HEK293 (cell line): ENCODE measurements around the gene SLC26A6.

Experiments
- CTCF ChIP-seq: fragments of 450-650 bp; formaldehyde crosslinking; IDR thresholded peaks from 2 replicates; pipeline ENCODE4 v1.5.1; 2016; ENCODE audit warnings: missing biosample characterization, missing genetic modification characterization
- REST ChIP-seq: fragments of 450-650 bp; formaldehyde crosslinking; IDR thresholded peaks from 2 replicates; pipeline ENCODE4 v1.5.1; 2016; ENCODE audit warnings: missing biosample characterization, missing genetic modification characterization
- TCF7L2 ChIP-seq: IDR thresholded peaks from 2 replicates; pipeline ENCODE4 v1.6.1; 2011; ENCODE audit warnings: low read depth, mild to moderate bottlenecking, inconsistent platforms, low read length, moderate library complexity, borderline replicate concordance
- TRIM28 ChIP-seq: IDR thresholded peaks from 2 replicates; pipeline ENCODE4 v1.6.1; 2011; ENCODE audit warnings: low read length, control low read depth, borderline replicate concordance
- ZBTB11 ChIP-seq: fragments of 450-650 bp; formaldehyde crosslinking; conservative IDR thresholded peaks from 2 replicates; pipeline ENCODE4 v1.5.1; 2016; ENCODE audit warnings: low read depth, missing biosample characterization, missing genetic modification characterization
- ZBTB49 ChIP-seq: fragments of 450-650 bp; formaldehyde crosslinking; IDR thresholded peaks from 2 replicates; pipeline ENCODE4 v1.5.1; 2016; ENCODE audit warnings: missing biosample characterization, missing genetic modification characterization, low read depth
- ZNF24 ChIP-seq: fragments of 450-650 bp; formaldehyde crosslinking; IDR thresholded peaks from 2 replicates; pipeline ENCODE4 v1.5.1; 2016; ENCODE audit warnings: missing biosample characterization, missing genetic modification characterization
- ZNF248 ChIP-seq: fragments of 450-650 bp; formaldehyde crosslinking; IDR thresholded peaks from 2 replicates; pipeline ENCODE4 v1.5.1; 2017; ENCODE audit warnings: missing biosample characterization, missing genetic modification characterization
- ZNF292 ChIP-seq: fragments of 450-650 bp; formaldehyde crosslinking; IDR thresholded peaks from 2 replicates; pipeline ENCODE4 v1.5.1; 2016; ENCODE audit warnings: low read depth, missing biosample characterization, missing genetic modification characterization, borderline replicate concordance
- ZNF391 ChIP-seq: fragments of 450-650 bp; formaldehyde crosslinking; IDR thresholded peaks from 2 replicates; pipeline ENCODE4 v1.5.1; 2016; ENCODE audit warnings: low read depth, missing biosample characterization, missing genetic modification characterization, borderline replicate concordance
- ZNF514 ChIP-seq: fragments of 450-650 bp; formaldehyde crosslinking; IDR thresholded peaks from 2 replicates; pipeline ENCODE4 v1.5.1; 2016; ENCODE audit warnings: missing biosample characterization, missing genetic modification characterization
- ZNF544 ChIP-seq: fragments of 450-650 bp; formaldehyde crosslinking; IDR thresholded peaks from 2 replicates; pipeline ENCODE4 v1.5.0; 2017; ENCODE audit warnings: missing biosample characterization, missing genetic modification characterization
- ZNF785 ChIP-seq: fragments of 450-650 bp; formaldehyde crosslinking; IDR thresholded peaks from 2 replicates; pipeline ENCODE4 v1.5.1; 2016; ENCODE audit warnings: missing biosample characterization, missing genetic modification characterization

GRCh38 chr3:48681541-48681880 is 46.2 kb upstream of the SLC26A6 start:
- TF ChIP-seq ZNF248 (tag by site-specific recombination) (no peak), CTCF (tag by site-specific recombination) (no peak), ZNF24 (tag by site-specific recombination) (no peak), ZNF391 (tag by site-specific recombination) (no peak), REST (tag by site-specific recombination) (no peak), ZNF785 (no peak), TCF7L2 (no peak), ZNF514 (tag by site-specific recombination) (no peak), ZNF292 (tag by site-specific recombination) (no peak), ZBTB11 (tag by site-specific recombination) (no peak), ZBTB49 (tag by site-specific recombination) (no peak), ZNF544 (tag by site-specific recombination) (no peak), TRIM28 (no peak)
